SU-DHL-6 (cell line): ENCODE measurements around the gene COG1.

ENCODE experiments used
- EZH2phosphoT487 ChIP-seq: fragments of 200-600 bp; sonication (generic), shearing (Covaris generic); conservative IDR thresholded peaks from 2 replicates; pipeline ENCODE4 v1.6.1; 2018; ENCODE audit warnings: mild to moderate bottlenecking, antibody characterized with exemption, low read length, moderate library complexity, mixed read lengths
- TF ChIP-seq, protein P1 (sequence below): fragments of 200-600 bp; sonication (generic); IDR thresholded peaks from one replicate; pipeline ENCODE4 v1.5.1; 2017; ENCODE audit warnings: antibody characterized with exemption, mild to moderate bottlenecking, low read length, moderate library complexity; ENCODE audit not compliant: insufficient read depth, poor library complexity, severe bottlenecking

DNA sequence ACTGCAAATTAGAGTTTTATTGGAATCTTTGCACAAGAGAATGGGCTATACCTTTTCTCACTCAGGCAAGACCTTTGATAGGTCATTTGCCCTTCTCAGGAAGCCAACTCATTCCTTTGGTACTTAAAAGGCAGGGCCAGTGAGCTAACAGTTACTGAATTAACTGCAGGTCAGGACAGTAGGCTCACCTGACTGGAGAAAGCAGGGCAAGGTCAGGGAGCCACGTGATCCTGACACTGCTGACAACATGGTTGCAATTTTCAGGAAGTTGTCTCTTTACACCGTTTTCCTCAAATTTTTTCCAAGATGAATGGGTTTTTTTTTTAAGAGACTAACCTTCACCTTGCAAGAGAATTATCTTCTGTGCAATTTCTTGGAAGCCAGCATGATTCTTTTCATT is 47.7 kb downstream of the COG1 start:
- TF ChIP-seq, protein P1, sequence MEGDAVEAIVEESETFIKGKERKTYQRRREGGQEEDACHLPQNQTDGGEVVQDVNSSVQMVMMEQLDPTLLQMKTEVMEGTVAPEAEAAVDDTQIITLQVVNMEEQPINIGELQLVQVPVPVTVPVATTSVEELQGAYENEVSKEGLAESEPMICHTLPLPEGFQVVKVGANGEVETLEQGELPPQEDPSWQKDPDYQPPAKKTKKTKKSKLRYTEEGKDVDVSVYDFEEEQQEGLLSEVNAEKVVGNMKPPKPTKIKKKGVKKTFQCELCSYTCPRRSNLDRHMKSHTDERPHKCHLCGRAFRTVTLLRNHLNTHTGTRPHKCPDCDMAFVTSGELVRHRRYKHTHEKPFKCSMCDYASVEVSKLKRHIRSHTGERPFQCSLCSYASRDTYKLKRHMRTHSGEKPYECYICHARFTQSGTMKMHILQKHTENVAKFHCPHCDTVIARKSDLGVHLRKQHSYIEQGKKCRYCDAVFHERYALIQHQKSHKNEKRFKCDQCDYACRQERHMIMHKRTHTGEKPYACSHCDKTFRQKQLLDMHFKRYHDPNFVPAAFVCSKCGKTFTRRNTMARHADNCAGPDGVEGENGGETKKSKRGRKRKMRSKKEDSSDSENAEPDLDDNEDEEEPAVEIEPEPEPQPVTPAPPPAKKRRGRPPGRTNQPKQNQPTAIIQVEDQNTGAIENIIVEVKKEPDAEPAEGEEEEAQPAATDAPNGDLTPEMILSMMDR: no peak
- no peak for TF ChIP-seq EZH2phosphoT487
